ENCODE results near the gene C22orf23.
A peak's percentile ranks its signal among the peaks of the same experiment; 100 is the strongest.

The C22orf23 gene

GRCh38 chr22:37953437-37954179 lies at the start of gene C22orf23, which contains the start of gene POLR2F:
Gene C22orf23, minus strand, starts transcription at chr22:37953601. Its CDS starts 452 bp downstream, at chr22:37953149.
Gene POLR2F, plus strand, starts transcription at chr22:37953699. Its CDS starts 89 bp downstream, at chr22:37953788.
- peak; percentile 57 to 95 (median 86) for DNase-seq

GRCh38 chr22:37999640-38000272 lies 46.4 kb upstream of the C22orf23 start:
- DNase-seq = peak in 24 of 51 donors; percentile 23 to 69 (median 48)

DNA sequence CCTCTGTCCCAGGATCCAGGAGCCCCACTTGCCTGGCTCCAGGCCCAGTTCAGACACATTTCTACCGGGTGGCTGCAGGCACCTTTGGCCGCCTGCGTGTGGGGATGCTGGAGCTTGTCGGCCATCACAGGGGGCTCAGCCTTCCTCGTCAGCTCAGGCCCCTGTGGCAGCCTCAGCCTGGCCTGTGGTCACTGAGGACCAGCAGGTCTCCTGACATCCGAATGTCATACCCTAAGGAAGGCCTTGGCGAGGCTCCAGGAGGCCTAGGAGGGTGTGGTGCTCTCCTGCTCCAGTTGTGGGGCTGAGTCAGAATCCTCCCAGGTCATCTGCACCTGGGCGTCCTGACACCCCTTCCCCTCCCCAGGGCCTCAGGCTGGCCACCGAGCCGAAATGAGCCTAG lies 45.8 kb upstream of the C22orf23 start:
- no peak for DNase-seq

DNA sequence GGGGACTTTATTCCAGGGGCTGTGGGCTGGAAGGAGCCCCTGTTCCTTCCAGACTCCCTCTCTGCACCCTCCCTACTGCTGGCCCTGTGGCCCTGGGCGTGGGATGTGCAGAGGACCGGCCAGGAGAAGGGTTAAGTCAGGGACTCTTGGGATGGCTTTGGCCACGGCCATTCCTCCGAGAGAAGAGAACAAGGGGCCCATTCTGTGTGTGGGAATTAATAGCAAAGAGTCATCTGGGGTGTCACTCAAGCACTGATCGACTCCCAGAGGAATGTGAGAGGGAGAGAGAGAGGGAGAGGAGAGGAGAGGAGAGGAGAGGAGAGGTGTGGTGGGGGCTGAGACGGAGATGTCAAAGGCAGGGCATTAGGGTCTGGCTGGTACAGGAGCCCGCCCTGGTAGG lies 45.1 kb upstream of the C22orf23 start:
- peak in 23 of 51 donors; percentile 22 to 70 (median 42) for DNase-seq

- peak in 1 of 51 donors; percentile 21 for DNase-seq
Measured at GRCh38 chr22:37996515-37997246, 43.3 kb upstream of the C22orf23 start.

DNA sequence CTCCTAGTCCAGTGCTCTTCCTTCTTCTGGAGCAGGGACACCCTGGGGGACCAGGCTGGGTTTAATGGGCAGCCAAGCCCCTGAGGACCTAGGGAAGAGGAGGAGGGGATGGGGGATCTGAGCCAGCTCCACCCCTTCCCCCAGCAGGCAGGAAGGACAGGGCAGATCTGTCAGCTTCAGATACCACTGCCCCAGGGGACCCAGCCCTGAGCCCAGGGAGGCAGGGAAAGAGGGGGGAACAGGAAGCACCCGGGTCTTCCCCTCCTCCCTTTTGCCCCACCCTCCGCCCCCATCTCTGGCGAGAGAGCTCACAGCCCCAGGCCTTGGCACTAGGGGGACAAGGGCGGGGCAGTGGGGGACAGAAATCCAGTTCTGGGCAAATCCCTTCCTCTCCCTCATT lies 42.7 kb upstream of the C22orf23 start:
- DNase-seq = no peak

- DNase-seq = no peak
Measured at GRCh38 chr22:37995460-37995859, 42.1 kb upstream of the C22orf23 start.

DNA sequence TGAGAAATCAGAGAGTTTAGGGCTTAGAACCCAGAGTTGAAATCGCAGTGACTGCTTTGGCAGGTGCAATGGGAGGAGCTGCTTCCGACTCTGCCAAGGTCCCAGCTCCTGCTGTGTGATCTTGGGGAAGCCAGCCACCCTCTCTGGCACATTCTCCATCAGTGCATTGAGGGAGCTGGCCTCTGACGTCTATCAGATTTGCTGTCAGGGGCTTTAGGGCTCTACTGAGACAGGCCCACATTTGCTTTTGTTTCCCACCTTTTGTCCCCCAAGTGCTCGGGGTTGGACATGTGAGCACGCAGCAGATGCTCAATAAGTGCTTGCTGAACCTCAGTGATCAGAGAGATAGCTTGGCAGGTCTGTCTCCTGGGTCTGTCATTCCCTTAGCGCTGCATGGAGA lies 41.6 kb upstream of the C22orf23 start:
- no peak for DNase-seq

- DNase-seq = no peak
Measured at GRCh38 chr22:37994049-37994448, 40.6 kb upstream of the C22orf23 start.

DNA sequence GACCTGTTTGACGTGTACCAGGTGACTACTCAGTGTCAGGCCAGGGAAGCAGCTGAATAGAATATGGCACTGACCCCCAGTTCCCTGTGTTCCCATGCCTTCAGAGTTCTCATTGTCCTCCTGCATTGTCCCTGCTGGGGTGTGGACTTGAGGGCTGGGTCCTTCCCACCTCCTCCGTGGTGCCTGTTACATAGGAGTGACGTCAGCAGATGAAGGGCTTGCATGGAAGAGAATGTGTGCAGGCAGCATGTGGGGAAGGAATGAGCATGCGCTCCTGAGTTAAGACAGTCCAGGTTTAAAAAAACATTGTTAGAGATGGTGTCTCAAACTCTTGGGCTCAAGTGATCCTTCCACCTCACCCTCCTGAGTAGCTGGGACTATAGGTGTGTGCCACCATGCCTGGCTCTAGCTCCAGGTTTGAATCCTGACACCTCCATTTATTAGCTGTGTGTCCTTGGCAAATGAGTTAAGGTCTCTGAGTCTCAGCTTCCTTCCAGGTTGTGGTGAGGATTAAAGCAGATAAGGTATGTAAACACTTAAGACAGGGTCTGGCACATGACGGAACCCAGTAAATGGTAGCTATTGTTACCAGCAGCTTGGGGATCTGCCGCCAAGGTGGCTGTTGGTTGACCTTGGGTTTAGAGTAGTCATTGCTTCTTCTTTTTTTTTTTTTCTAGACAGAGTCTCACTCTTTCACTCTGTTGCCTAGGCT lies 38.5 kb upstream of the C22orf23 start:
- DNase-seq = no peak

- no peak for DNase-seq
Measured at GRCh38 chr22:37990862-37991261, 37.5 kb upstream of the C22orf23 start.

GRCh38 chr22:37990301-37990700 lies 36.9 kb upstream of the C22orf23 start:
- DNase-seq = no peak

GRCh38 chr22:37989146-37990045 lies 36.0 kb upstream of the C22orf23 start:
- DNase-seq = no peak

DNA sequence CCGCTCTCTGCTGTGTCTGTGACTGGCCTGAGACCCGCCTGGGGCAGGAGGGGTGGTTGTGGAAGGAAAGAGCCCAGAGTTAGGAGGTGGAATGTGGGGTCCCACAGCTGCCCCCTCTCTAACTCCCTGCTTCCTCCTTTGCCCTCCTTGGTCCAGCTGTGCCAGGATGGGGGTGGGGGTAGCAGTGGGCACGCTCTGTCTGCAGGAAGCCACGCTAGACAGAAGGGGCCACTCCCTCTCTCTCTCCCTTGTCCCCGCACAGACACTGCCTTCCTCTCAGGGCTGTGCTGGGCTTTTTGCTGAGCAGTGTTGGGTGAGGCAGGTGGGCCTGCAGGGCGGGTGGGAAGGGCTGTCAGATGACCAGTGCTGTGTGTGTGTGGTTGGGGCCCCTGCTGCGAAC lies 33.0 kb upstream of the C22orf23 start:
- DNase-seq = peak in 2 of 51 donors; percentile 50 to 80

- peak in 45 of 51 donors; percentile 16 to 94 (median 70) for DNase-seq
Measured at GRCh38 chr22:37985751-37986281, 32.4 kb upstream of the C22orf23 start.

- DNase-seq = peak in 2 of 51 donors; percentile 47 to 49
Measured at GRCh38 chr22:37985050-37985585, 31.7 kb upstream of the C22orf23 start.

DNA sequence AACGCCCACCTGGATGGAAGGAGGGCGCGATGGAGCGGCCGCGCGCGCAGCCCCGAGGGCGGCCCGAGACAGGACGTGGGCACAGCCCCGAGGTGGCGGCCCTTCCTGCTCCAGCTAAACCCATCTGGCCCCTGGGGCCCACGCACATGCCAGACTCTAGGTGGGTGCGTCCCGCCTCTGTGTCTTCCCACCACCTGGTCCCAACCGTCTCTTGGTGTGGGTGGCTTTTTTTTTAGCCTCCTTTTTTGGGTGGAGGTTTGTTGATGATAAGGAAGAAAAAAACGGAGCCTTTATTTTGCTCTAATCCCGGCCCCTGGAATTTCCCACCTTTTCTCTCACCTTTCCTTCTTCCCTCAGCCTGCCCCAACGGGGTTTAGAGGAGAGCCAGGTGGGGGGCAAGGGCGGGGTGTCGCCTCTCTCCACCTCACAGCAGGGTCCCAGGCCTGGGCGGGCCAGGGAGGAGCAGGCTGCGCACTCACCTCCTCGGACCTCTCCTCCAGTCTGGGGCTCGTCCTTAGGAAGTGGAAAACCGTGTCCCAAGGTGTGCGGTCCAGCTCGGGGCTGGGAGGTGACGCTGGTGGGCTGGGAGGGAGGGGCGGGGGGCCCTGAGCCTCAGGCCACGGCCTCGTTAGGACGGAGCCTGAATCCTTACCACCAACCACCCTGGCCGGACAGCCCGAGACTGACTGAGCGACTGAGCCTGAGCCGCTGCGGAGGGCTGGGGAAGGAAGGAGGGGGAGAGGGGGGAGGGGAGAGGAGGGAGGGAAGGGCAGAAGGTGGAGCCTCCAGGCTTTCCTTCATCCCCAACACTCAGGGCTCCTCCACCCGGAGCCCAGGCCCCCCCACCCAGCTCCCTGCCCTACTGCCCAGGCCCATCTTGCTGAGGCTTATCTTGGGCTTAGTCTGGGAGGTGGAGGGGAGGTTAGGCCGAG lies 30.7 kb upstream of the C22orf23 start, which contains the start of gene SOX10:
TSS of gene SOX10 (minus strand) at position 696 of the 932 bp plus-strand sequence. CDS start 771 bp downstream, outside the sequence.
- DNase-seq = peak in 38 of 51 donors; percentile 12 to 87 (median 66)

All from hypothalamus (tissue), 51 donors.